ENCODE data around the gene USP19.

DNA sequence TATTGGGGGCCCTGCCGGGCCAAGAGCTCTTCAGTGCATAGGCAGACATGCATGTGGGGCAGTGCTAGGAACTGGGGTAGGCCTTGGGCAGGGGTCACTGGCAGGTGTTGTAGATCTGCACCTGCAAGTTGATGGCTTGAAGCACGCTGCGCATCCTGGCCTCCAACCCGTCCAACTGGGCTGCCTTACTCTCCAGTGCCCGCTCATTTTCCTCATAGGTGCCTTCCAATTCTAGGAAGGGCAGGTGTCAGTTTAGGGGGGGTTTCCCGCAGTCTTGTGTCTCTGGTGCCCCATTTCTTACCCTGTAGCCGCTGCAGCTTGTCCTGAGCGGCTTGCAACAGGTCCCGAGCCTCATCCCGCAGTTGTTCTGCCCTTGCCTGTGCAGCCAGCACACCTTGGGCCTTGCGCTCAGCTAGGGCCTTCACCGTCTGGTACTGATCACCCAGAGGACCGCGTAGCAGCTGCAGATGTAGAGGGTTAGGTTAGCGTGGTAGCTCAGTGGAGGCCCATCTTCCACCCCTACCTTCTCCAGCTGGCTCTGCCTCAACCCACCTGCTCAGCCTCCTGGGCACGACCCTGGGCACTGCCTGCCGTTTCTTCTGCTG is 611 bp upstream of the USP19 start:
- TF ChIP-seq, protein P1, sequence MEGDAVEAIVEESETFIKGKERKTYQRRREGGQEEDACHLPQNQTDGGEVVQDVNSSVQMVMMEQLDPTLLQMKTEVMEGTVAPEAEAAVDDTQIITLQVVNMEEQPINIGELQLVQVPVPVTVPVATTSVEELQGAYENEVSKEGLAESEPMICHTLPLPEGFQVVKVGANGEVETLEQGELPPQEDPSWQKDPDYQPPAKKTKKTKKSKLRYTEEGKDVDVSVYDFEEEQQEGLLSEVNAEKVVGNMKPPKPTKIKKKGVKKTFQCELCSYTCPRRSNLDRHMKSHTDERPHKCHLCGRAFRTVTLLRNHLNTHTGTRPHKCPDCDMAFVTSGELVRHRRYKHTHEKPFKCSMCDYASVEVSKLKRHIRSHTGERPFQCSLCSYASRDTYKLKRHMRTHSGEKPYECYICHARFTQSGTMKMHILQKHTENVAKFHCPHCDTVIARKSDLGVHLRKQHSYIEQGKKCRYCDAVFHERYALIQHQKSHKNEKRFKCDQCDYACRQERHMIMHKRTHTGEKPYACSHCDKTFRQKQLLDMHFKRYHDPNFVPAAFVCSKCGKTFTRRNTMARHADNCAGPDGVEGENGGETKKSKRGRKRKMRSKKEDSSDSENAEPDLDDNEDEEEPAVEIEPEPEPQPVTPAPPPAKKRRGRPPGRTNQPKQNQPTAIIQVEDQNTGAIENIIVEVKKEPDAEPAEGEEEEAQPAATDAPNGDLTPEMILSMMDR (IDR thresholded peaks at IDR 0.05), result no peak
- TF ChIP-seq POLR2A (IDR thresholded peaks at IDR 0.05), result no peak

Measured in sigmoid colon (tissue), 3 donors.